K562 (cell line): ENCODE results near the gene ARHGAP23. TPM values are rescaled to one million over a fixed set of nuclear protein-coding genes. Genes with fewer than 3 reads are reported as not detected.

Source experiments
- ATAC-seq: fragments of 200-7000 bp; cut with Tn5 transposase; 3 replicates; pipeline ENCODE4 v1.9.1; 2020; ENCODE audit warnings: moderate library complexity
- BruUV-seq: library from RNA; stranded (reverse); fragments of 400-500 nt; replicated peaks from 2 replicates; lab custom pipeline; 2021; lab: Mats Ljungman, UMichigan
- CTCF ChIA-PET: fragments of 300-600 bp; formaldehyde crosslinking; extraction: SDS; loops from one replicate; lab custom pipeline; 2021; ENCODE audit warnings: low intra/inter-chr PET ratio; lab: Yijun Ruan, JAX
- POLR2A ChIA-PET: fragments of 300-600, 350-650 bp; sonication (Branson Sonifier 250); formaldehyde crosslinking; extraction: SDS; loops from one replicate; lab custom pipeline; 2021; ENCODE audit warnings: antibody characterized with exemption, inconsistent platforms; lab: Yijun Ruan, JAX
- DNase-seq, 4 experiments: peaks; one replicate each; pipeline versions ENCODE4 v3.0.0 to v3.0.0-alpha.2; 2011 to 2018; ENCODE audit warnings: low spot score in 3 of 4, mixed read lengths in 3 of 4; ENCODE audit errors: extremely low read depth in 1 of 4
- FAIRE-seq: peaks from 2 replicates; lab custom pipeline; 2011; peaks lifted over from hg19 to GRCh38; lab: Jason Lieb, UNC
- H2AFZ ChIP-seq: 2 replicates; pipeline ENCODE4 v1.6.0; 2011; ENCODE audit warnings: low read depth, low read length, control low read depth, inconsistent platforms
- H3K27ac ChIP-seq: fragments of 200-600 bp; 3 replicates; pipeline ENCODE4 v1.8.0; 2011; ENCODE audit warnings: low read depth, mild to moderate bottlenecking, control low read depth, inconsistent platforms, low read length, moderate library complexity, mixed read lengths; ENCODE audit errors: extremely low read depth
- H3K27me3 ChIP-seq, 2 experiments: fragments of 300-600 bp in 1 of 2; 2 replicates in 1 of 2; 3 replicates in 1 of 2; pipeline versions ENCODE4 v1.6.0 to v1.8.0; 2011; ENCODE audit warnings: inconsistent platforms in 2 of 2, low read length in 2 of 2, mild to moderate bottlenecking in 1 of 2, mixed read lengths in 1 of 2, moderate library complexity in 1 of 2; ENCODE audit not compliant: control insufficient read depth in 2 of 2, insufficient read depth in 2 of 2
- H3K36me3 ChIP-seq: fragments of 300-600 bp; 3 replicates; pipeline ENCODE4 v1.8.0; 2011; ENCODE audit warnings: mild to moderate bottlenecking, low read length, inconsistent platforms; ENCODE audit not compliant: control insufficient read depth, insufficient read depth
- H3K4me1 ChIP-seq, 2 experiments: fragments of 200-600 bp in 1 of 2; replicated peaks in 1 of 2; 2 replicates in 1 of 2; 3 replicates in 1 of 2; pipeline versions ENCODE4 v1.5.1 to v1.8.0; 2011; ENCODE audit warnings: inconsistent platforms in 2 of 2, low read length in 2 of 2, mild to moderate bottlenecking in 1 of 2, mixed read lengths in 1 of 2, moderate library complexity in 1 of 2; ENCODE audit not compliant: control insufficient read depth in 2 of 2, insufficient read depth in 2 of 2
- H3K4me2 ChIP-seq: 2 replicates; pipeline ENCODE4 v1.6.1; 2011; ENCODE audit warnings: low read length, control low read depth, inconsistent platforms, mixed read lengths; ENCODE audit not compliant: insufficient read depth
- H3K4me3 ChIP-seq: fragments of 200-600 bp; sonication (generic), shearing (Covaris generic); 2 replicates; pipeline ENCODE4 v1.5.1; 2016; ENCODE audit warnings: control low read depth, inconsistent platforms
- H3K79me2 ChIP-seq: fragments of 200-600 bp; 3 replicates; pipeline ENCODE4 v1.8.0; 2011; ENCODE audit warnings: low read length, inconsistent platforms; ENCODE audit not compliant: control insufficient read depth, insufficient read depth
- H3K9ac ChIP-seq, 2 experiments: 2 replicates each; pipeline versions ENCODE4 v1.6.0 to v1.6.1; 2011; ENCODE audit warnings: low read depth in 2 of 2, low read length in 2 of 2, control low read depth in 1 of 2, inconsistent platforms in 1 of 2, mild to moderate bottlenecking in 1 of 2, mixed read lengths in 1 of 2; ENCODE audit not compliant: insufficient read depth in 1 of 2
- H3K9me1 ChIP-seq: one replicate; pipeline ENCODE4 v1.6.0; 2011; ENCODE audit warnings: inconsistent platforms, mild to moderate bottlenecking, low read length, moderate library complexity; ENCODE audit not compliant: control insufficient read depth, insufficient read depth
- H3K9me3 ChIP-seq: replicated peaks from 2 replicates; pipeline ENCODE4 v1.5.1; 2011; ENCODE audit warnings: low read depth, low read length, inconsistent platforms; ENCODE audit not compliant: control insufficient read depth, insufficient read depth
- H4K20me1 ChIP-seq: replicated peaks from 2 replicates; pipeline ENCODE4 v1.6.1; 2011; ENCODE audit warnings: low read length, inconsistent platforms, mixed read lengths; ENCODE audit not compliant: control insufficient read depth, insufficient read depth
- CBX2 ChIP-seq: fragments of 200-600 bp; sonication (generic); IDR thresholded peaks from one replicate; pipeline ENCODE4 v1.6.1; 2012; ENCODE audit warnings: mild to moderate bottlenecking, low read length, inconsistent platforms; ENCODE audit not compliant: insufficient read depth, poor library complexity, severe bottlenecking
- E2F6 ChIP-seq, 2 experiments: IDR thresholded peaks; 2 replicates each; pipeline ENCODE4 v1.6.1; 2011; ENCODE audit warnings: borderline replicate concordance in 1 of 2, control low read depth in 1 of 2, low read depth in 1 of 2, low read length in 1 of 2, mild to moderate bottlenecking in 1 of 2, mixed read lengths in 1 of 2, moderate library complexity in 1 of 2; ENCODE audit not compliant: insufficient read depth in 1 of 2, insufficient read length in 1 of 2, poor library complexity in 1 of 2, severe bottlenecking in 1 of 2; ENCODE audit errors: extremely low read depth in 1 of 2
- MAZ ChIP-seq, 2 experiments: fragments of 450-650 bp in 1 of 2; sonication (generic) in 1 of 2; formaldehyde crosslinking; IDR thresholded peaks in 1 of 2; conservative IDR thresholded peaks in 1 of 2; 2 replicates each; pipeline versions ENCODE4 v1.4.0 to v1.5.0; 2020; ENCODE audit warnings: mild to moderate bottlenecking in 1 of 2, missing genetic modification reagents in 1 of 2
- MIER1 ChIP-seq: fragments of 450-650 bp; IDR thresholded peaks from 2 replicates; pipeline ENCODE4 v1.6.1; 2016; ENCODE audit warnings: antibody characterized with exemption, mild to moderate bottlenecking, low read depth
- NFYB ChIP-seq: IDR thresholded peaks from 2 replicates; pipeline ENCODE4 v1.6.1; 2011; ENCODE audit warnings: mild to moderate bottlenecking, moderate library complexity; ENCODE audit not compliant: insufficient read length; ENCODE audit errors: extremely low read depth
- PRPF4 ChIP-seq: fragments of 200-400 bp; formaldehyde crosslinking; IDR thresholded peaks from one replicate; pipeline ENCODE4 v1.6.1; 2017; ENCODE audit warnings: low read length, low read depth, mild to moderate bottlenecking; ENCODE audit not compliant: insufficient read depth, poor library complexity, severe bottlenecking
- SAFB2 ChIP-seq: fragments of 200-400 bp; formaldehyde crosslinking; IDR thresholded peaks from 2 replicates; pipeline ENCODE4 v1.6.1; 2018; ENCODE audit warnings: borderline replicate concordance, low read length, low read depth, moderate library complexity; ENCODE audit not compliant: severe bottlenecking
- SIRT6 ChIP-seq: IDR thresholded peaks from one replicate; pipeline ENCODE4 v1.6.1; 2012; ENCODE audit warnings: low read depth, mild to moderate bottlenecking, control low read depth, inconsistent platforms, low read length, moderate library complexity
- TCF7 ChIP-seq: sonication (generic); IDR thresholded peaks from 2 replicates; pipeline ENCODE4 v1.6.1; 2016; ENCODE audit warnings: antibody characterized with exemption, borderline replicate concordance
- THRAP3 ChIP-seq: fragments of 450-650 bp; IDR thresholded peaks from 2 replicates; pipeline ENCODE4 v1.6.1; 2016; ENCODE audit warnings: mild to moderate bottlenecking, inconsistent platforms, borderline replicate concordance
- TOE1 ChIP-seq, 2 experiments: fragments of 450-650 bp in 1 of 2; sonication (generic) in 1 of 2; formaldehyde crosslinking in 1 of 2; IDR thresholded peaks; 2 replicates each; pipeline versions ENCODE4 v1.7.1 to v1.8.0; 2016 to 2022; ENCODE audit warnings: borderline replicate concordance in 2 of 2, mild to moderate bottlenecking in 2 of 2, antibody characterized with exemption in 1 of 2, inconsistent platforms in 1 of 2, low read depth in 1 of 2, missing genetic modification reagents in 1 of 2, moderate library complexity in 1 of 2
- ZBTB2 ChIP-seq: fragments of 450-650 bp; IDR thresholded peaks from 2 replicates; pipeline ENCODE4 v1.6.1; 2016; ENCODE audit warnings: antibody characterized with exemption
- ZNF408 ChIP-seq: fragments of 250-450 bp; sonication (Bioruptor Pico); IDR thresholded peaks from 2 replicates; pipeline ENCODE4 v1.4.0; 2020; ENCODE audit warnings: low read depth, mild to moderate bottlenecking, moderate library complexity
- WGBS: fragments of 100-300 bp; shearing (Covaris generic); methylation state at CpG from one replicate; pipeline ENCODE4 v1.1.6; 2016; ENCODE audit warnings: low coverage, mixed read lengths; ENCODE audit not compliant: insufficient coverage; ENCODE audit errors: missing lambda C conversion rate; 5-methylcytosine and 5-hydroxymethylcytosine counted together
- in situ Hi-C: fragments of 300-500 bp; cut with MboI; formaldehyde crosslinking; loops from 4 replicates; pipeline ENCODE4 v1.15.0; 2018; ENCODE audit warnings: inconsistent platforms, mixed read lengths
- intact Hi-C: fragments of 100-400 bp; cut with micrococcal nuclease; formaldehyde crosslinking; loops from 2 replicates; pipeline ENCODE4 v1.14.2; 2022
- polyA plus RNA-seq, 8 experiments: library from polyadenylated mRNA; depleted of rRNA in 4 of 8; stranded (reverse) in 5 of 8; unstranded in 3 of 8; fragments of >200 nt; fragmentation: Nextera tagmentation in 2 of 8; fragmentation: Illumina TruSeq in 1 of 8; extraction: Ambion mirVana in 2 of 8; extraction: Trizol in 1 of 8; gene quantifications; 2 replicates each; pipeline versions ENCODE4 v1.2.1 to v1.2.3, GENCODE V29; 2011 to 2014; ENCODE audit warnings: inconsistent platforms in 1 of 8, missing spikeins in 1 of 8
- total RNA-seq, 7 experiments: library from RNA; depleted of rRNA in 6 of 7; stranded (reverse); fragments of >200 nt in 6 of 7; fragmentation: Illumina TruSeq in 2 of 7; extraction: Trizol in 2 of 7; gene quantifications; 2 replicates each; pipeline versions ENCODE4 v1.2.1 to v1.2.3, GENCODE V29; 2011 to 2021; ENCODE audit warnings: low replicate concordance in 1 of 7
- TF ChIP-seq, protein P1 (sequence below): fragments of 450-650 bp; IDR thresholded peaks from 2 replicates; pipeline ENCODE4 v1.6.1; 2017; ENCODE audit warnings: antibody characterized with exemption

The ARHGAP23 gene
- total and polyA plus RNA-seq, 9 of the 15 experiments (the other 6 are each of a cell fraction or from before 2014, with no cell fraction given) = 0.01 to 2.7 (median 0.70) TPM

- Histone ChIP-seq H3K27ac (no peak overlapping the region), H3K4me3 (no peak overlapping the region), H3K79me2 (no peaks in the 10 kb centered on the region), H3K27me3 (peaks cover 7 to 66% of the 10 kb centered on the region in 2 experiments; a peak in 3 of 5 replicates), H2AFZ (no peak overlapping the region), H3K9me3 (no peaks in the 10 kb centered on the region), H3K36me3 (no peaks in the 10 kb centered on the region), H3K4me2 (no peak overlapping the region), H3K9ac (no peak overlapping the region), H3K4me1 (peaks cover 6 to 17% of the 10 kb centered on the region in 2 experiments; a peak in 4 of 5 replicates), H4K20me1 (peaks cover 10% of the 10 kb centered on the region), H3K9me1 (no peaks in the 10 kb centered on the region)
- intact Hi-C loops = no loop called here
- 19% methylated on average over 8 of the region's 18 CpGs for whole genome bisulfite sequencing
- ChIA-PET CTCF (no interaction called here), POLR2A (interaction anchor here (0.8 to 2.2 kb wide), 2 partner anchors 9 to 211 kb away, joined by 3 to 5 read pairs; no protein-coding TSS in a partner anchor)
- no peak for ATAC-seq
- peak in 3 of 4 experiments; percentile 28 to 41 (median 39) for DNase-seq
- FAIRE-seq = no peak
- no TSS peak for BruUV-seq
- in situ Hi-C loops = no loop called here
- TF ChIP-seq CBX2 (no peak), E2F6 (IDR thresholded peaks at IDR 0.05; ENCODE audit: borderline replicate concordance in 1 of 2, extremely low read depth in 1 of 2, insufficient read depth in 1 of 2, insufficient read length in 1 of 2, low read depth in 1 of 2, low read length in 1 of 2, poor library complexity in 1 of 2, severe bottlenecking in 1 of 2) (peak in 1 of 2 experiments; percentile 33), PRPF4 (no peak), ZNF408 (no peak), TCF7 (no peak), NFYB (no peak), THRAP3 (no peak), TOE1 (IDR thresholded peaks at IDR 0.05; ENCODE audit: borderline replicate concordance) (no peak), TOE1 (CRISPR knock-in tag; IDR thresholded peaks at IDR 0.05; ENCODE audit: borderline replicate concordance, low read depth) (no peak), SAFB2 (no peak), SIRT6 (no peak), MIER1 (no peak), MAZ (CRISPR knock-in tag; conservative IDR thresholded peaks at IDR 0.05 in 1 of 2, IDR thresholded peaks at IDR 0.05 in 1 of 2) (no peak), ZBTB2 (no peak)
- TF ChIP-seq, protein P1, sequence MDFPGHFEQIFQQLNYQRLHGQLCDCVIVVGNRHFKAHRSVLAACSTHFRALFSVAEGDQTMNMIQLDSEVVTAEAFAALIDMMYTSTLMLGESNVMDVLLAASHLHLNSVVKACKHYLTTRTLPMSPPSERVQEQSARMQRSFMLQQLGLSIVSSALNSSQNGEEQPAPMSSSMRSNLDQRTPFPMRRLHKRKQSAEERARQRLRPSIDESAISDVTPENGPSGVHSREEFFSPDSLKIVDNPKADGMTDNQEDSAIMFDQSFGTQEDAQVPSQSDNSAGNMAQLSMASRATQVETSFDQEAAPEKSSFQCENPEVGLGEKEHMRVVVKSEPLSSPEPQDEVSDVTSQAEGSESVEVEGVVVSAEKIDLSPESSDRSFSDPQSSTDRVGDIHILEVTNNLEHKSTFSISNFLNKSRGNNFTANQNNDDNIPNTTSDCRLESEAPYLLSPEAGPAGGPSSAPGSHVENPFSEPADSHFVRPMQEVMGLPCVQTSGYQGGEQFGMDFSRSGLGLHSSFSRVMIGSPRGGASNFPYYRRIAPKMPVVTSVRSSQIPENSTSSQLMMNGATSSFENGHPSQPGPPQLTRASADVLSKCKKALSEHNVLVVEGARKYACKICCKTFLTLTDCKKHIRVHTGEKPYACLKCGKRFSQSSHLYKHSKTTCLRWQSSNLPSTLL = no peak
These were observed 23.7 kb downstream of the ARHGAP23 start for GRCh38 chr17:38451840-38452529.
